Astrocyte of the spinal cord (primary cell): ENCODE measurements around the gene POMP.
"Not testable (repeated sequence)": the region's sequence is repeated elsewhere in the genome, so short reads cannot be mapped to it uniquely, and the experiment has no call there.

ENCODE experiments used
- DNase-seq: peaks from one replicate; pipeline ENCODE4 v3.0.0; 2011; ENCODE audit warnings: low read depth, low spot score
- H3K4me3 ChIP-seq: 2 replicates; pipeline ENCODE4 v1.5.1; 2011; ENCODE audit warnings: low read depth, mild to moderate bottlenecking, low read length, moderate library complexity
- CTCF ChIP-seq: IDR thresholded peaks from 2 replicates; pipeline ENCODE4 v1.5.1; 2012; ENCODE audit warnings: low read depth, mild to moderate bottlenecking, low read length, inconsistent platforms
- in situ Hi-C: cut with HindIII; loops from 2 replicates; pipeline ENCODE4 v1.10.0; 2017; ENCODE audit warnings: low sequenced_read_pairs

Gene POMP

DNA sequence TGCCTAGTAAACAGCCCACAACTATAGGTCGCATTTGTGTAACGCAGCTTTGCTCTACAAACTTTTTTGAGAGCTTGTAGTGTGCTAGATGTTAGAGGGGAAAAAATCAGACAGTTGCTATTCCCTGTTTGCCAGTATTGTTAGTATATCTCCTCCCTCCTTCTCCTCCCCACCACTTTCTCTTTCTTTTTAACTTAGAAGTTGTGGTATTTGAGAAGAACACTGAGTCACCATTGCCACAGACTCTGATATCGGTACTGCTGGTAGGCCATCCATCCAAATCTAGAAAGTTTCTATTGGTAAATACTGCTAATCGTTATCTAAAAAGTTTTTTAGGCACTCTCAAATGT is 666 bp downstream of the POMP start:
- DNase-seq, result peak; percentile 52
- in situ Hi-C loops, result no loop called here
- no peak for TF ChIP-seq CTCF
- H3K4me3 ChIP-seq, result peak overlapping the region; percentile 100

DNA sequence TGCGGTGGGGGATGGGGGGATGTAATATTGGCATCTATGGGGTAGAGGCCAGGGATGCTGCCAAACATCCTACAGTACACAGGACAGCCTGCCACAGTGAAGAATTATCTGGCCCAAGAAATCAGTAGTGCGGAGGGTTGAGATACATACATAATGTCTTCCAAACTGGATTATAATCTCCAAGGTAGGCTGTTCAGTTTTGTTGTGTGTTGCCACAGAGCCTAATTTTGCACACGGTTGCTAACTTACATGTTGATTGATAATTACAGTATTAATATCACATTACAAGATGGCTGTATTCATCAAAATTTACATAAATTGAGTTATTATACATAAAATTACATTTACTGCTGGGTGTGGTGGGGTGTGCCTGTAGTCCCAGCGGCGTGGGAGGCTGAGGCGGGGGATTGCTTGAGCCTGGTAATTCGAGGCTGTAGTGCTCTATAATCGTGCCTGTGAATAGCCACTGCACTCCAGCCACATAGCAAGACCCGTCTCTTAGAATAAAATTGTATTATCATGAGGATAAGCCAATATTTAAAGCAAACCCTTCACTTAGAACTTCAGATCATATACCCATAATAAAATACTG is 8.1 kb downstream of the POMP start:
- H3K4me3 ChIP-seq, result no peak overlapping the region
- no peak for DNase-seq
- in situ Hi-C loops, result no loop called here
- TF ChIP-seq CTCF, result no peak

- in situ Hi-C loops, result no loop called here
- no peak for DNase-seq
- TF ChIP-seq CTCF, result no peak
Measured at GRCh38 chr13:28671126-28671792, 12.3 kb downstream of the POMP start.

DNA sequence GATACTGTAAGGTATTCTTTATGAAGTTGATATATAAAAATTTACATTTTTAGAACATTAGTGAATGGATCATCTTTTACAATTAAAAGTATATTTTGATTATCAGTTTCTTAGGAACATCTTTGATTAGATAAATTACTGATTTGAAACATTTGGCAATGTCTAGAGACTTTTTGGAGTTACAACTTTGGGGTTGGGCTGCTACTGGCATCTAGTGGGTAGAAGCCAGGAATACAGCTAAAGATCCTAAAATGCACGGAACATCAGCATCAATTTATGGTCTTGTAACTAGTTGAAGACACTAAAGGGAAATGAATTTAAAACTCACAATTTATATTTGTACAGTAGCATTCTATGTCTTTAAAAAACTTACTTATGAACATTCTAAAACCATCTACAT is 19.9 kb downstream of the POMP start:
- H3K4me3 ChIP-seq, result no peak overlapping the region
- TF ChIP-seq CTCF, result peak; percentile 24
- DNase-seq, result no peak
- in situ Hi-C loops, result no loop called here

More at GRCh38 chr13:28671126-28671792, 12.3 kb downstream of the POMP start:
- H3K4me3 ChIP-seq, result no peak overlapping the region

- peak; percentile 30 for DNase-seq
- in situ Hi-C loops, result no loop called here
- TF ChIP-seq CTCF, result peak; percentile 37
- no peak overlapping the region for H3K4me3 ChIP-seq
Measured at GRCh38 chr13:28679628-28680027, 20.7 kb downstream of the POMP start.

DNA sequence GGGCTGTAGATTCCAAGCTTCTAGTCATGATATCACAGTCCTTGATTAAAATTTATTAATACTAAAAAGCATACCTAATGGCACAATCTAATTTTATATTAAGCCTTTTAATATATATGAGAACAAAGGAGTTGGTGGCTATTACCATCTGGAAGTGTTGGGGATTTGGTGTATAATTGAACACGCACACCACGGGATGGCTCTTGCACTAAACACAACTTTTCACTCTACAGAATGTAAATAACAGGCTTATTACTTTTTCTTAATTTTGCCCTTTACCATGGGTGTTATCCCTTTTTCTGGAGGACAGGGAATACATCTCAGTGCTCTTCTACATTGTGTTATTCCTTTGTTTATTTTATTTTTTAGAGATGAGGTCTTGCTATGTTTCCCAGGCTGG is 21.6 kb downstream of the POMP start:
- DNase-seq, result no peak
- in situ Hi-C loops, result no loop called here
- H3K4me3 ChIP-seq, result no peak overlapping the region
- TF ChIP-seq CTCF, result no peak

- in situ Hi-C loops, H3K4me3 ChIP-seq: not testable (repeated sequence)
Measured at GRCh38 chr13:28683169-28683568, 24.2 kb downstream of the POMP start.

More at GRCh38 chr13:28683169-28683568, 24.2 kb downstream of the POMP start:
- DNase-seq, result not testable (repeated sequence)
